Naive thymus-derived CD4-positive, alpha-beta T cell (primary cell): ENCODE data around the gene ZFAND2B. TPM values are rescaled to one million over a fixed set of nuclear protein-coding genes. Genes with fewer than 3 reads are reported as not detected.
"Not testable (repeated sequence)": the region's sequence is repeated elsewhere in the genome, so short reads cannot be mapped to it uniquely, and the experiment has no call there.

Experiments used
- ATAC-seq: fragments of 150-1000 bp; cut with Tn5 transposase; 2 replicates; pipeline ENCODE4 v1.10.0; 2021; ENCODE audit warnings: mild to moderate bottlenecking, moderate library complexity
- CTCF ChIA-PET: fragments of 350-600 bp; sonication (Branson Sonifier 250); formaldehyde crosslinking; loops from one replicate; lab custom pipeline; 2021; ENCODE audit warnings: antibody characterized with exemption; lab: Charles Lee
- POLR2A ChIA-PET: fragments of 350-600 bp; sonication (Branson Sonifier 250); formaldehyde crosslinking; loops from one replicate; lab custom pipeline; 2021; ENCODE audit warnings: antibody characterized with exemption, inconsistent platforms; lab: Charles Lee
- DNase-seq, 9 donors: peaks; one replicate each; pipeline versions ENCODE4 v3.0.0 to v3.0.0-alpha.2; 2020 to 2022; ENCODE audit warnings: mixed read lengths in 1 of 9
- H3K27ac ChIP-seq: one replicate; pipeline ENCODE4 v1.7.0; 2013; ENCODE audit warnings: mild to moderate bottlenecking, low read depth, low read length, moderate library complexity
- H3K27me3 ChIP-seq, 2 donors: one replicate each; pipeline ENCODE4 v1.7.0; 2013; ENCODE audit warnings: low read length in 2 of 2, mild to moderate bottlenecking in 2 of 2, moderate library complexity in 2 of 2; ENCODE audit not compliant: control insufficient read depth in 2 of 2, insufficient read depth in 2 of 2
- H3K36me3 ChIP-seq, 3 experiments: 1 replicate in 2 of 3; 2 replicates in 1 of 3; pipeline ENCODE4 v1.7.0; 2013; ENCODE audit warnings: low read length in 3 of 3, mild to moderate bottlenecking in 3 of 3, moderate library complexity in 1 of 3; ENCODE audit not compliant: insufficient read depth in 3 of 3, control insufficient read depth in 2 of 3
- H3K4me1 ChIP-seq, 2 donors: one replicate each; pipeline ENCODE4 v1.7.0; 2013; ENCODE audit warnings: low read length in 2 of 2, mild to moderate bottlenecking in 2 of 2, moderate library complexity in 1 of 2; ENCODE audit not compliant: control insufficient read depth in 2 of 2, insufficient read depth in 2 of 2
- H3K4me3 ChIP-seq: 2 replicates; pipeline ENCODE4 v1.7.0; 2013; ENCODE audit warnings: mild to moderate bottlenecking, low read length
- H3K9me3 ChIP-seq, 3 experiments: 1 replicate in 2 of 3; 2 replicates in 1 of 3; pipeline ENCODE4 v1.7.0; 2013; ENCODE audit warnings: low read length in 3 of 3; ENCODE audit not compliant: control insufficient read depth in 2 of 3
- H3K27ac Mint-ChIP-seq, 9 donors: one replicate each; pipeline ENCODE4 v1.8.0; 2020 to 2022; ENCODE audit warnings: mixed read lengths in 9 of 9, mild to moderate bottlenecking in 8 of 9, moderate library complexity in 5 of 9, inconsistent platforms in 2 of 9
- H3K27me3 Mint-ChIP-seq, 5 donors: one replicate each; pipeline ENCODE4 v1.8.0; 2021 to 2022; ENCODE audit warnings: mixed read lengths in 5 of 5, mild to moderate bottlenecking in 1 of 5
- H3K36me3 Mint-ChIP-seq, 5 donors: one replicate each; pipeline ENCODE4 v1.8.0; 2020 to 2022; ENCODE audit warnings: mixed read lengths in 5 of 5, mild to moderate bottlenecking in 3 of 5, inconsistent platforms in 1 of 5
- H3K4me1 Mint-ChIP-seq, 7 donors: one replicate each; pipeline ENCODE4 v1.8.0; 2020 to 2022; ENCODE audit warnings: mixed read lengths in 7 of 7, mild to moderate bottlenecking in 3 of 7, inconsistent platforms in 1 of 7
- H3K4me3 Mint-ChIP-seq, 10 donors: one replicate each; pipeline ENCODE4 v1.8.0; 2020 to 2022; ENCODE audit warnings: mild to moderate bottlenecking in 10 of 10, mixed read lengths in 10 of 10, moderate library complexity in 6 of 10, inconsistent platforms in 2 of 10
- H3K9me3 Mint-ChIP-seq, 11 donors: one replicate each; pipeline ENCODE4 v1.8.0; 2020 to 2022; ENCODE audit warnings: mixed read lengths in 11 of 11, mild to moderate bottlenecking in 4 of 11, inconsistent platforms in 1 of 11, moderate library complexity in 1 of 11
- intact Hi-C, 2 donors: fragments of 100-400 bp; cut with micrococcal nuclease; formaldehyde crosslinking; loops; one replicate each; pipeline ENCODE4 v1.15.1; 2023
- polyA plus RNA-seq, 2 donors: library from polyadenylated mRNA; unstranded; fragments of 300-500 nt; fragmentation: Illumina TruSeq; gene quantifications; one replicate each; pipeline ENCODE4 v1.2.3, GENCODE V29; 2021
- total RNA-seq, 6 experiments: library from RNA in 5 of 6; stranded (reverse) in 5 of 6; gene quantifications; 1 replicate in 5 of 6; 2 replicates in 1 of 6; pipeline ENCODE4 v1.2.3 and lab custom pipeline; 2021 to 2026

ZFAND2B gene
- total and polyA plus RNA-seq, 7 experiments from 2014 or later, result 50.1 to 90.7 (median 72.4) TPM

GRCh38 chr2:219253753-219254589, 47.4 kb downstream of the ZFAND2B start, which contains the start of gene TUBA4A:
Gene TUBA4A (minus strand): TSS chr2:219253918. CDS start chr2:219253858, 60 bp downstream.
- peaks cover 28 to 54% (median 47%) of the 10 kb centered on the region in 7 donors for H3K4me1 Mint-ChIP-seq
- H3K4me3 Mint-ChIP-seq, result peak within 1 kb of the TSS; percentile 82 to 100 (median 92)
- peaks cover 31 to 38% of the 10 kb centered on the region in 2 donors for H3K4me1 ChIP-seq
- peaks cover 0 to 3% (median 0%) of the 10 kb centered on the region in 5 donors for H3K27me3 Mint-ChIP-seq
- H3K9me3 ChIP-seq, result no peaks in the 10 kb centered on the region
- H3K36me3 Mint-ChIP-seq, result peaks cover 5 to 39% (median 27%) of the 10 kb centered on the region in 5 donors
- POLR2A ChIA-PET, result interaction anchor here (0.7 to 14.3 kb wide), 21 partner anchors 8 to 134 kb away, joined by 3 to 575 read pairs (median 5); partner anchors contain the start of genes ABCB6, ANKZF1, ATG9A and CNPPD1
- intact Hi-C loops, result loop anchor here (1.0 to 10.0 kb wide), 17 partner anchors 9 to 969 kb away; partner anchors contain the start of genes ANKZF1 (in 2 of the 2), ATG9A (in 2 of the 2), CNOT9 (in 2 of the 2) and DNAJB2 (in 2 of the 2)
- H3K36me3 ChIP-seq, result peaks cover 7 to 44% (median 17%) of the 10 kb centered on the region in 3 experiments
- ATAC-seq (peak; percentile 92), DNase-seq (peak; percentile 84 to 94 (median 91))
- no peaks in the 10 kb centered on the region for H3K27me3 ChIP-seq
- H3K27ac ChIP-seq, result peak within 1 kb of the TSS; percentile 95
- H3K27ac Mint-ChIP-seq, result peak within 1 kb of the TSS; percentile 88 to 99 (median 96)
- CTCF ChIA-PET, result interaction anchor here (0.7 to 4.1 kb wide), 8 partner anchors 9 to 95 kb away, joined by 3 to 21 read pairs (median 6); partner anchors contain the start of genes ANKZF1, ATG9A, DNAJB2 and GLB1L
- H3K4me3 ChIP-seq, result peak within 1 kb of the TSS; percentile 79
- peaks cover 0 to 6% (median 0%) of the 10 kb centered on the region in 11 donors for H3K9me3 Mint-ChIP-seq

GRCh38 chr2:219254590-219255201, 48.1 kb downstream of the ZFAND2B start:
- DNase-seq (peak in 8 of 9 donors; percentile 45 to 81 (median 75)), ATAC-seq (peak; percentile 55)
- Mint-ChIP-seq H3K27me3 (peaks cover 0 to 7% (median 0%) of the 10 kb centered on the region in 5 donors), H3K36me3 (peaks cover 5 to 32% (median 20%) of the 10 kb centered on the region in 5 donors), H3K9me3 (peaks cover 0 to 6% (median 0%) of the 10 kb centered on the region in 11 donors), H3K27ac (peak overlapping the region; percentile 88 to 97 (median 94)), H3K4me3 (peak overlapping the region; percentile 82 to 99 (median 92)), H3K4me1 (peaks cover 24 to 46% (median 39%) of the 10 kb centered on the region in 7 donors)
- no peaks in the 10 kb centered on the region for H3K27me3 ChIP-seq
- H3K9me3 ChIP-seq, result no peaks in the 10 kb centered on the region
- intact Hi-C loops, result loop anchor here (1.0 to 10.0 kb wide), 7 partner anchors 25 to 970 kb away; partner anchors contain the start of genes CNOT9 (in 1 of the 2), CTDSP1 (in 1 of the 2), DNAJB2 (in 1 of the 2) and USP37 (in 1 of the 2)
- H3K36me3 ChIP-seq, result peaks cover 7 to 38% (median 17%) of the 10 kb centered on the region in 3 experiments
- H3K27ac ChIP-seq, result peak overlapping the region; percentile 95
- POLR2A ChIA-PET, result interaction anchor here (0.6 to 14.3 kb wide), 16 partner anchors 8 to 368 kb away, joined by 3 to 575 read pairs (median 6); partner anchors contain the start of genes ABCB6, ANKZF1, ATG9A and CNPPD1
- CTCF ChIA-PET, result interaction anchor here (0.6 to 4.1 kb wide), 9 partner anchors 9 to 96 kb away, joined by 3 to 21 read pairs (median 5); partner anchors contain the start of genes ANKZF1, ATG9A, DNAJB2 and GLB1L
- peaks cover 26 to 31% of the 10 kb centered on the region in 2 donors for H3K4me1 ChIP-seq
- peak overlapping the region; percentile 79 for H3K4me3 ChIP-seq

- H3K27ac Mint-ChIP-seq, H3K9me3 ChIP-seq, H3K27me3 ChIP-seq, H3K36me3 ChIP-seq, H3K4me3 ChIP-seq, H3K9me3 Mint-ChIP-seq, ATAC-seq, H3K4me3 Mint-ChIP-seq, H3K27ac ChIP-seq, H3K36me3 Mint-ChIP-seq, DNase-seq, H3K4me1 ChIP-seq: not testable (repeated sequence)
- intact Hi-C loops, result loop anchor here (10.0 kb wide), 2 partner anchors 694 to 974 kb away; partner anchors contain the start of genes CNOT9 (in 1 of the 2) and USP37 (in 1 of the 2)
- ChIA-PET CTCF (interaction anchor here (1.1 to 1.5 kb wide), 2 partner anchors 14 to 36 kb away, joined by 3 to 5 read pairs; no protein-coding TSS in a partner anchor), POLR2A (interaction anchor here (1.1 to 1.9 kb wide), 3 partner anchors 10 to 31 kb away, joined by 3 to 7 read pairs (median 3); partner anchors contain the start of genes ANKZF1 and ATG9A)
- H3K4me1 Mint-ChIP-seq, result peaks cover 4 to 15% (median 11%) of the 10 kb centered on the region in 7 donors
- peaks cover 0 to 25% (median 0%) of the 10 kb centered on the region in 5 donors for H3K27me3 Mint-ChIP-seq
These were observed 52.4 kb downstream of the ZFAND2B start for GRCh38 chr2:219258942-219259341.

Other genes with a start within 250 kb of the ZFAND2B start
- gene CDK5R2, start 247.1 kb upstream of the ZFAND2B start, total RNA-seq, result not detected
- not detected for gene CDK5R2, start 247.1 kb upstream of the ZFAND2B start, polyA plus RNA-seq
- not detected for gene FEV, start 221.6 kb upstream of the ZFAND2B start, total RNA-seq
- not detected for gene FEV, start 221.6 kb upstream of the ZFAND2B start, polyA plus RNA-seq
- not detected for gene CRYBA2, start 213.4 kb upstream of the ZFAND2B start, total RNA-seq
- not detected for gene CRYBA2, start 213.4 kb upstream of the ZFAND2B start, polyA plus RNA-seq
- not detected for gene CFAP65, start 165.3 kb upstream of the ZFAND2B start, total RNA-seq
- not detected for gene CFAP65, start 165.3 kb upstream of the ZFAND2B start, polyA plus RNA-seq
- gene IHH, start 145.9 kb upstream of the ZFAND2B start, total RNA-seq, result under 1 TPM in 2 of 5 experiments, not detected in 3; 0.17 to 0.24 TPM
- gene IHH, start 145.9 kb upstream of the ZFAND2B start, polyA plus RNA-seq, result not detected
- 10 to 100 TPM; 11.4 to 24.0 (median 17.9) TPM for gene NHEJ1, start 46.0 kb upstream of the ZFAND2B start, total RNA-seq
- gene NHEJ1, start 46.0 kb upstream of the ZFAND2B start, polyA plus RNA-seq, result 10 to 100 TPM; 24.5 to 32.7 TPM
- 1 to 10 TPM in 4 of 5 experiments, under 1 TPM in 1; 0.69 to 8.6 (median 3.0) TPM for gene SLC23A3, start 36.8 kb upstream of the ZFAND2B start, total RNA-seq
- under 1 TPM in 1 of 2 donors, not detected in 1; 0.08 TPM for gene SLC23A3, start 36.8 kb upstream of the ZFAND2B start, polyA plus RNA-seq
- gene CNPPD1, start 29.9 kb upstream of the ZFAND2B start, total RNA-seq, result 10 to 100 TPM; 48.2 to 77.6 (median 64.5) TPM
- 10 to 100 TPM; 48.2 to 68.7 TPM for gene CNPPD1, start 29.9 kb upstream of the ZFAND2B start, polyA plus RNA-seq
- gene RETREG2, start 28.5 kb upstream of the ZFAND2B start, total RNA-seq, result 100 to 1,000 TPM in 2 of 5 experiments, 10 to 100 TPM in 3; 70.2 to 124 (median 90.9) TPM
- 10 to 100 TPM; 58.5 to 62.4 TPM for gene RETREG2, start 28.5 kb upstream of the ZFAND2B start, polyA plus RNA-seq
- 10 to 100 TPM in 2 of 5 experiments, 1 to 10 TPM in 3; 4.1 to 30.2 (median 8.3) TPM for gene ABCB6, start 12.2 kb downstream of the ZFAND2B start, total RNA-seq
- gene ABCB6, start 12.2 kb downstream of the ZFAND2B start, polyA plus RNA-seq, result 1 to 10 TPM in 1 of 2 donors, under 1 TPM in 1; 0.66 to 3.2 TPM
- 10 to 100 TPM; 52.6 to 66.0 (median 60.9) TPM for gene ATG9A, start 22.9 kb downstream of the ZFAND2B start, total RNA-seq
- gene ATG9A, start 22.9 kb downstream of the ZFAND2B start, polyA plus RNA-seq, result 10 to 100 TPM; 14.0 to 40.0 TPM
- 100 to 1,000 TPM; 117 to 287 (median 169) TPM for gene ANKZF1, start 23.0 kb downstream of the ZFAND2B start, total RNA-seq
- 10 to 100 TPM; 29.7 to 61.4 TPM for gene ANKZF1, start 23.0 kb downstream of the ZFAND2B start, polyA plus RNA-seq
- gene GLB1L, start 38.7 kb downstream of the ZFAND2B start, total RNA-seq, result 1 to 10 TPM; 1.9 to 4.5 (median 2.7) TPM
- gene GLB1L, start 38.7 kb downstream of the ZFAND2B start, polyA plus RNA-seq, result 1 to 10 TPM; 1.6 to 2.1 TPM
- gene STK16, start 38.7 kb downstream of the ZFAND2B start, total RNA-seq, result 10 to 100 TPM; 17.4 to 35.0 (median 21.8) TPM
- 10 to 100 TPM; 18.8 to 24.4 TPM for gene STK16, start 38.7 kb downstream of the ZFAND2B start, polyA plus RNA-seq
- not detected for gene TUBA4B, start 46.5 kb downstream of the ZFAND2B start, total RNA-seq
- not detected for gene TUBA4B, start 46.5 kb downstream of the ZFAND2B start, polyA plus RNA-seq
- gene TUBA4A, start 47.1 kb downstream of the ZFAND2B start, total RNA-seq, result 100 to 1,000 TPM in 3 of 5 experiments, 10 to 100 TPM in 2; 82.9 to 260 (median 183) TPM
- 100 to 1,000 TPM; 145 to 336 TPM for gene TUBA4A, start 47.1 kb downstream of the ZFAND2B start, polyA plus RNA-seq
- gene DNAJB2, start 72.6 kb downstream of the ZFAND2B start, total RNA-seq, result 100 to 1,000 TPM in 4 of 5 experiments, 10 to 100 TPM in 1; 50.8 to 134 (median 113) TPM
- gene DNAJB2, start 72.6 kb downstream of the ZFAND2B start, polyA plus RNA-seq, result 1 to 10 TPM; 6.7 to 7.7 TPM
- under 1 TPM in 1 of 5 experiments, not detected in 4; 0.48 TPM for gene PTPRN, start 102.6 kb downstream of the ZFAND2B start, total RNA-seq
- gene PTPRN, start 102.6 kb downstream of the ZFAND2B start, polyA plus RNA-seq, result not detected
- not detected for gene RESP18, start 126.0 kb downstream of the ZFAND2B start, total RNA-seq
- not detected for gene RESP18, start 126.0 kb downstream of the ZFAND2B start, polyA plus RNA-seq
- 100 to 1,000 TPM in 1 of 5 experiments, 10 to 100 TPM in 4; 72.3 to 115 (median 73.9) TPM for gene DNPEP, start 181.1 kb downstream of the ZFAND2B start, total RNA-seq
- 10 to 100 TPM; 57.5 to 61.2 TPM for gene DNPEP, start 181.1 kb downstream of the ZFAND2B start, polyA plus RNA-seq
- 1 to 10 TPM in 1 of 5 experiments, not detected in 4; 1.5 TPM for gene DES, start 211.6 kb downstream of the ZFAND2B start, total RNA-seq
- gene DES, start 211.6 kb downstream of the ZFAND2B start, polyA plus RNA-seq, result not detected
- gene SPEG, start 228.1 kb downstream of the ZFAND2B start, total RNA-seq, result 10 to 100 TPM in 4 of 5 experiments, under 1 TPM in 1; 0.41 to 23.2 (median 15.0) TPM
- under 1 TPM; 0.26 to 0.76 TPM for gene SPEG, start 228.1 kb downstream of the ZFAND2B start, polyA plus RNA-seq